Left renal cortex interstitium (tissue), 4 donors: ENCODE data around the gene RASD2. TPM values are rescaled to one million over a fixed set of nuclear protein-coding genes. Genes with fewer than 3 reads are reported as not detected.

ENCODE experiments used
- DNase-seq, 4 donors: peaks; one replicate each; pipeline ENCODE4 v3.0.0-alpha.2; 2013; ENCODE audit warnings: low read depth in 4 of 4, low spot score in 2 of 4, missing footprints in 1 of 4
- polyA plus RNA-seq, 4 donors: library from polyadenylated mRNA; unstranded; fragments of 120-200 nt; gene quantifications; one replicate each; pipeline ENCODE4 v1.2.1, GENCODE V29; 2013; ENCODE audit not compliant: insufficient read length in 4 of 4

Gene RASD2
- polyA plus RNA-seq, 4 donors: 1.5 to 2.9 (median 2.1) TPM

DNA sequence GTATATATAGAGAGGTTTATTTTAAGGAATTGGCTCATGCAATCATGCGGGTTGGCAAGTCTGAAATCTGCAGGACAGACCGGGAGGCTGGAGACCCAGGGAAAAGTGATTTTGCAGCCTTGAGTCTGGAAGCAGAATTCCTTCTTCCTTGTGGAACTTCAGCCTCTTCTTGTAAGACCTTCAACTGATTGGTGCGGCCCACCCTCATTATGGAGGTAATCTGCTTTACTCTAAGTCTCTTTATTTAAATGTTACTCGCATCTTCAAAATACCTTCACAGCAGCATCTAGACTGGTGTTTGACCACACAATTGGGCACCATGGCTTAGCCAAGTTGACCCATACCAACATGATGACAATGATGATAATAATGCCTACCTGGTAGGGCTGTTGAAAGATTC is 58.7 kb downstream of the RASD2 start:
- no peak for DNase-seq

DNA sequence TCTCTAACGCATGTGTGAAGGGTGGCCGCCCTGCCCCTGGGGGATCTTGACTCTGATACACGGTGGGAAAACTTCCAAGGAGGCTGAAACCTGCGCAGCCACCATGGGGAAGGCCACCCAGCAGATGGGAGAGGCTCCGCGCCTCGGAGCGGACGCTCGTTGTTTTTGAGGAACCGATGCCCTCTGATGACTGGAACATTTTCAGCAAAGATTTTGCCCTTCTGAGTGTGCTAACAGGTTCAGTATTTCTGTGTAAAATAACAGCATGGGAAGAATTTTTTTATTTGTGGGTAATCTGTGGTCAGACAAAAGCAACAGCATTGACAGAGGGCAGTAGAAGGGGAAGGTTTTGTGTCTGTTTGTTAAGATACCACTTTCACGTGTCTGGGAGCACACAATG is 59.8 kb downstream of the RASD2 start:
- no peak for DNase-seq

- DNase-seq: no peak
Observed at GRCh38 chr22:35601013-35601580, 60.5 kb downstream of the RASD2 start.

GRCh38 chr22:35601743-35602615 is 61.3 kb downstream of the RASD2 start:
- no peak for DNase-seq

Other genes starting within 250 kb of the RASD2 start
- gene TOM1, start 240.9 kb upstream of the RASD2 start, polyA plus RNA-seq: 10 to 100 TPM; 39.2 to 42.9 (median 41.7) TPM
- 10 to 100 TPM; 39.8 to 48.5 (median 41.9) TPM for gene HMOX1, start 159.7 kb upstream of the RASD2 start, polyA plus RNA-seq
- gene MCM5, start 140.7 kb upstream of the RASD2 start, polyA plus RNA-seq: 10 to 100 TPM; 59.0 to 87.2 (median 71.4) TPM
- gene MB, start 76.5 kb downstream of the RASD2 start, polyA plus RNA-seq: under 1 TPM in 1 of 4 donors, not detected in 3; 0.21 TPM
- gene APOL6, start 107.6 kb downstream of the RASD2 start, polyA plus RNA-seq: 1 to 10 TPM; 3.4 to 4.7 (median 3.6) TPM
- gene APOL5, start 177.0 kb downstream of the RASD2 start, polyA plus RNA-seq: under 1 TPM in 1 of 4 donors, not detected in 3; 0.10 TPM